ENCODE measurements around the gene UBL4B.

- TF ChIP-seq CTCF (conservative IDR thresholded peaks at IDR 0.05; ENCODE audit: low read depth, low read length) (no peak), EZH2phosphoT487 (IDR thresholded peaks at IDR 0.05; ENCODE audit: borderline replicate concordance, low read length) (no peak)
These were observed 31.2 kb upstream of the UBL4B start for GRCh38 chr1:110081061-110081460.
